Gastroesophageal sphincter (tissue), 3 donors: ENCODE data around the gene MLLT10.

ENCODE experiments used
- POLR2AphosphoS5 ChIP-seq: sonication (generic); formaldehyde crosslinking; IDR thresholded peaks from one replicate; pipeline ENCODE4 v1.6.1; 2017; ENCODE audit warnings: antibody characterized with exemption
- TF ChIP-seq, protein P1 (sequence below), 4 experiments: fragments of 200-600 bp in 2 of 4; fragments of 450-650 bp in 2 of 4; sonication (generic) in 1 of 4; IDR thresholded peaks; one replicate each; pipeline ENCODE4 v1.5.1; 2017 to 2019; ENCODE audit warnings: antibody characterized with exemption in 4 of 4, mild to moderate bottlenecking in 2 of 4, moderate library complexity in 2 of 4

- TF ChIP-seq, protein P1, sequence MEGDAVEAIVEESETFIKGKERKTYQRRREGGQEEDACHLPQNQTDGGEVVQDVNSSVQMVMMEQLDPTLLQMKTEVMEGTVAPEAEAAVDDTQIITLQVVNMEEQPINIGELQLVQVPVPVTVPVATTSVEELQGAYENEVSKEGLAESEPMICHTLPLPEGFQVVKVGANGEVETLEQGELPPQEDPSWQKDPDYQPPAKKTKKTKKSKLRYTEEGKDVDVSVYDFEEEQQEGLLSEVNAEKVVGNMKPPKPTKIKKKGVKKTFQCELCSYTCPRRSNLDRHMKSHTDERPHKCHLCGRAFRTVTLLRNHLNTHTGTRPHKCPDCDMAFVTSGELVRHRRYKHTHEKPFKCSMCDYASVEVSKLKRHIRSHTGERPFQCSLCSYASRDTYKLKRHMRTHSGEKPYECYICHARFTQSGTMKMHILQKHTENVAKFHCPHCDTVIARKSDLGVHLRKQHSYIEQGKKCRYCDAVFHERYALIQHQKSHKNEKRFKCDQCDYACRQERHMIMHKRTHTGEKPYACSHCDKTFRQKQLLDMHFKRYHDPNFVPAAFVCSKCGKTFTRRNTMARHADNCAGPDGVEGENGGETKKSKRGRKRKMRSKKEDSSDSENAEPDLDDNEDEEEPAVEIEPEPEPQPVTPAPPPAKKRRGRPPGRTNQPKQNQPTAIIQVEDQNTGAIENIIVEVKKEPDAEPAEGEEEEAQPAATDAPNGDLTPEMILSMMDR (IDR thresholded peaks at IDR 0.05), result no peak
- no peak for TF ChIP-seq POLR2AphosphoS5
These were observed 220.5 kb downstream of the MLLT10 start for GRCh38 chr10:21754410-21755011.
